Hematopoietic multipotent progenitor cell (in vitro differentiated cells): Measurements from ENCODE around the gene ITGB2. TPM values are rescaled to one million over a fixed set of nuclear protein-coding genes. Genes with fewer than 3 reads are reported as not detected.

ENCODE experiments used
- DNase-seq, 3 donors: peaks; one replicate each; pipeline ENCODE4 v3.0.0-alpha.2; 2011 to 2015; ENCODE audit warnings: low read depth in 2 of 3, low spot score in 2 of 3
- total RNA-seq: library from RNA; depleted of rRNA; stranded (reverse); fragments of >200 nt; gene quantifications from one replicate; pipeline ENCODE4 v1.2.3, GENCODE V29; 2012

ITGB2 gene
- 169 TPM for total RNA-seq

GRCh38 chr21:44920694-44921604 lies at the start of gene ITGB2:
ITGB2 (minus strand) TSS chr21:44920899; CDS start chr21:44910782, 10,117 bp downstream.
- DNase-seq = peak in 1 of 3 donors; percentile 73

- DNase-seq = peak in 2 of 3 donors; percentile 57 to 69
Measured at GRCh38 chr21:44969931-44970755, 49.4 kb upstream of the ITGB2 start.

GRCh38 chr21:44969066-44969670 lies 48.5 kb upstream of the ITGB2 start:
- no peak for DNase-seq

GRCh38 chr21:44967082-44968047 lies 46.7 kb upstream of the ITGB2 start:
- no peak for DNase-seq

- peak in 2 of 3 donors; percentile 68 to 83 for DNase-seq
Measured at GRCh38 chr21:44966135-44967081, 45.7 kb upstream of the ITGB2 start.

- DNase-seq = no peak
Measured at GRCh38 chr21:44965251-44966022, 44.7 kb upstream of the ITGB2 start.

- DNase-seq = no peak
Measured at GRCh38 chr21:44964381-44964780, 43.7 kb upstream of the ITGB2 start.

- DNase-seq = no peak
Measured at GRCh38 chr21:44962403-44962966, 41.8 kb upstream of the ITGB2 start.

GRCh38 chr21:44960141-44961092 lies 39.7 kb upstream of the ITGB2 start:
- no peak for DNase-seq

- no peak for DNase-seq
Measured at GRCh38 chr21:44959376-44960091, 38.8 kb upstream of the ITGB2 start.

- DNase-seq = no peak
Measured at GRCh38 chr21:44958471-44959191, 37.9 kb upstream of the ITGB2 start.

GRCh38 chr21:44957901-44958451 lies 37.3 kb upstream of the ITGB2 start:
- no peak for DNase-seq

- no peak for DNase-seq
Measured at GRCh38 chr21:44957047-44957831, 36.5 kb upstream of the ITGB2 start.

GRCh38 chr21:44956356-44957046 lies 35.8 kb upstream of the ITGB2 start:
- DNase-seq = no peak
